HG03521 (cell line): ENCODE measurements around the gene ARL3.
"Not testable (repeated sequence)": the region's sequence is repeated elsewhere in the genome, so short reads cannot be mapped to it uniquely, and the experiment has no call there.

ENCODE experiments used
- ATAC-seq: cut with Tn5 transposase; IDR thresholded peaks from one replicate; pipeline ENCODE4 v1.9.1; 2021; ENCODE audit warnings: mild to moderate bottlenecking, moderate library complexity; ENCODE audit not compliant: unreplicated experiment

Gene ARL3, protein sequence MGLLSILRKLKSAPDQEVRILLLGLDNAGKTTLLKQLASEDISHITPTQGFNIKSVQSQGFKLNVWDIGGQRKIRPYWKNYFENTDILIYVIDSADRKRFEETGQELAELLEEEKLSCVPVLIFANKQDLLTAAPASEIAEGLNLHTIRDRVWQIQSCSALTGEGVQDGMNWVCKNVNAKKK

DNA sequence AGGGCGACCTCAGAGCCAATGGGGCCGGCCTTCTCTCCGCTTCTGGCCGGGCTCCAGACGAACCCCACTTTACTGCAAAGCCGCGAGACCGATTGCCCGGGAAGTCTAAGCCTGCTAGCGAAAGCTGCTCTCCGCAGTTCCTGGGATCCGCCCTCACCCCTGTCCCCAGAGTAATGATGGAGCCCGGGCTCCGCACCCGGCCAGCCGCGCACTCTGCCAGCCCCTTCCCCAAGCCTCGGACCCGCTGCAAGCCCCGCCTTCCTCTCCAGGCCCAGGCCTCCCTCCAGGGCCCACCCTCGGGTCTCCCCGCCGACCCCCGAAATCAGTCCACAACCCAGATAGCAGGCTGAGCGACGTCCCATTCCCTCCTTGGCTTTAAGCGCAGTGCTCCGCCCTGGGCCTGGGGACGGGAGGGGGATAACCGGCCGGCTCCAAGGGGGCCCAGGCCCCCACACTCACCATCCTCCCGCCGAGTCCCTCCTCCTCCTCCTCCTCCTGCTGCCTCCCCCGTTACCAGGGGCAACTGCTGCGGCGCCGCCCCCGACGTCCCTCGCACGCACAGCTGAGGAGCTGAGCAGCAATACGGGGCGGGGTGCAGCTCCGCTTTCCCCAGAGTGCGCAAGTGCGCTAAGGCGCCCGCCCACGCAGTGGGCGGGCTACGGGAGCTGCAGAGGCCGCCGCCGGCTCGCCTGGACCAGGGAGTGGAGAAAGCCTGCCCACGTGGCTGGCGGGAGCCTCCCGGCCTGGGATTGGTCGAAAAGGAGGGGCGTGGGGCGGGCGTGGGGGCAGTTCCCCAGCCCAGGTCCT lies at the start of gene ARL3:
TSS of gene ARL3 (minus strand) at position 584 of the 807 bp plus-strand sequence. CDS start at position 462, 122 bp downstream.
- peak; percentile 81 for ATAC-seq

DNA sequence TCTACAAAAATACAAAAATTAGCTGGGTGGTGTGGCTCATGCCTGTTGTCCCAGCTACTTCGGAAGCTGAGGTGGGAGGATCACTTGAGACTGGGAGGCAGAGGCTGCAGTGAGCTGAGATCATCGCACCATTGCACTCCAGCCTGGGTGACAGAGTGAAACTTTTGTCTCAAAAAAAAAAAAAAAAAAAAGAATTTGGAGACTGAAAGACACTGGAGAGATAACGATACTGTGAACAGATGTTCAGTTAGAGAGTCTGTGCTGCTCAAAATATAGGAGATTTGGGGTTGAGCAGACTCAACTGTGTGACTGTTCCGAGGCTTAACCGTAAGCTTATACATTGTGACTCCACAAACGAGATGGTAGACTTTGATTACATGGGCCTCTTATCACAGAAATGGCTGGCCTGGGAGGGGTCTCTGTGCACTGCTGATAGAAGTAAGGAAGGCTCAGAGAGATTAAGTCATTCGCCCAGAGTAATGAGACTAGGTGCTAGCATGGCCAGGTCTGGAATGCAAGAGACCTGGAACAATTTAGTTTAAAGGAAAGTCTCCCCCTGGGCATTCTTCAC lies 48.9 kb upstream of the ARL3 start:
- no peak for ATAC-seq

DNA sequence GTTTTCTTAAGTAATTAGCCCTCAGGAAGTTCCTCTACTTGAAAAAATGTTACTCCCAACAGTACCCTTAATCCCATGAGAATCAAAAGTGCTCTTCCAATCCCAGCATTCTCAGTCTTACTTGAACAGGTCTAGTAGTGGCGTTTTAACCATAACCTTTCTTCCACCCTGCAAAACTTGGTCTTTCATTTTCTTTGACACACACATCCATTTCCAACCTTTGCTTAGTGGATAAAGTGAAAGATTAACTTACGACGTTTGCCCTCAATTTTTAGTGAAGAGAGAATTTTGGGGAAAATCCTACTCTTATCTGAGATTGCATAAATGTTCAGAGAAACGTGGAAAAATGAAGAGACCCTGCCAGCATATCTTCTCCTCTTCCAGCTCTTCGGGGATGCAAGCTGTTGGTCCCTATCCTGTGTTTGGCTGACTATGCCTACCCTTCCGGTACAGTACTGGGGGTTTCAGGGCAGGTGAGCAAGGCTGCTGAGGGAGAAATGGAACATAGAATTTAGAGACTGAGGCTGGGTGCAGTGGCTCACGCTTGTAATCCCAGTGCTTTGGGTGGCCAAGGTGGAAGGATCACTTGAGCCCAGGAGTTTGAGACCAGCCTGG lies 48.3 kb upstream of the ARL3 start:
- ATAC-seq, result no peak

DNA sequence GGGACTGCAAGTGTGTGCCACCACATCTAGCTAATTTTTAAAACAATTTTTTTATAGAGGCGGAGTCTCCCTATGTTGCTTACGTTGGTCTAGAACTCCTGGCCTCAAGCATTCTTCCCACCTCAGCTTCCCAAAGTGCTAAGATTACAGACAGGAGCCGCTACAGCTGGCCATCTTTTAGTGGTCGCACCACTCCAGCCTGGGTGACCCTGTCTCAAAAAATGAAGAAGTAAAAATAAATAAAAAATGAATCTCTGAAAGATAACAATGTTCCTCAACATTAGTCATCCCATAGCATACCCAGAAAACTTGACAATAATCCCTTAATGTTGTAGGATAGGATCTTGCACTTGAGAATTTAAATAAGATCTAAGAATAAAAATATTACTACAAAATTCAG lies 47.8 kb upstream of the ARL3 start:
- no peak for ATAC-seq

DNA sequence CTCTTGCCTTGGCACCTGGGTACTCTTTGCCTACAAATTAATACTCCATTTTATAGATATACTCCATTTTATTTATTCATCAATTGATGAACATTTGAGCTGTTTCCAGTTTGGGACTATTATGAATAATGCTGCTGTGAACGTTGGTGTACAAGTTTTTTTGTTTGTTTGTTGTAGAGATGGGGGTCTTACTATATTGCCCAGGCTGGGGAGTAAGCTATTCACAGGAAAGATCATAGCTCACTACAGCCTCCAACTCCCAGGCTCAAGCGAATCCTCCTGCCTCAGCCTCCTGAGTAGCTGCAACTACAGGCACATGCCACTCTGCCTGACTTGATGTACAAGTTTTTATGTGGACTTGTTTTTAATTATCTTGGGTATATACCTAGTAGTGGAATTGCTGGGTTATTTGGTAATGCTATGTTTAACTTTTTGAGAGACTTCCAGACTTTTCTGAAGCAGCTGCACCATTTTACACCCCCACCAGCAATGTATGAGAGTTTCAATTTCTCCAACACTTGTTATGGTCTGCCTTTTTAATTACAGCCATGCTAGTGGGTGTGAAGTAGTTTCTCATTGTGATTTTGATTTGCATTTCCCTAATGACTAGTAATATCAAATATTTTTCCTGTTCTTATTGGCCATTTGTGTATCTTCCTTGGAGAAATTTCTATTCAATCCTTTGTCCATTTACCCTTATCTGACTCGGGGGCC lies 45.5 kb upstream of the ARL3 start:
- ATAC-seq, result no peak

DNA sequence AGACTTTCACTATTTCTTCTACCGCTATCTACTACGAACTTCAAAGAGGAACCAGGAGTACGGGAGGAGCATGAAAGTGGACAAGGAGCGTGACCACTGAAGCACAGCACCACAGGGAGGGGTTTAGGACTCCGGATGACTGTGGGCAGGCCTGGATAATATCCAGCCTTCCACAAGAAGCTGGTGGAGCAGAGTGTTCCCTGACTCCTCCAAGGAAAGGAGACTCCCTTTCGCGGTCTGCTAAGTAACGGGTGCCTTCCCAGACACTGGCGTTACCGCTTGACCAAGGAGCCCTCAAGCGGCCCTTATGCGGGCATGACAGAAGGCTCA lies 44.7 kb upstream of the ARL3 start:
- not testable (repeated sequence) for ATAC-seq

DNA sequence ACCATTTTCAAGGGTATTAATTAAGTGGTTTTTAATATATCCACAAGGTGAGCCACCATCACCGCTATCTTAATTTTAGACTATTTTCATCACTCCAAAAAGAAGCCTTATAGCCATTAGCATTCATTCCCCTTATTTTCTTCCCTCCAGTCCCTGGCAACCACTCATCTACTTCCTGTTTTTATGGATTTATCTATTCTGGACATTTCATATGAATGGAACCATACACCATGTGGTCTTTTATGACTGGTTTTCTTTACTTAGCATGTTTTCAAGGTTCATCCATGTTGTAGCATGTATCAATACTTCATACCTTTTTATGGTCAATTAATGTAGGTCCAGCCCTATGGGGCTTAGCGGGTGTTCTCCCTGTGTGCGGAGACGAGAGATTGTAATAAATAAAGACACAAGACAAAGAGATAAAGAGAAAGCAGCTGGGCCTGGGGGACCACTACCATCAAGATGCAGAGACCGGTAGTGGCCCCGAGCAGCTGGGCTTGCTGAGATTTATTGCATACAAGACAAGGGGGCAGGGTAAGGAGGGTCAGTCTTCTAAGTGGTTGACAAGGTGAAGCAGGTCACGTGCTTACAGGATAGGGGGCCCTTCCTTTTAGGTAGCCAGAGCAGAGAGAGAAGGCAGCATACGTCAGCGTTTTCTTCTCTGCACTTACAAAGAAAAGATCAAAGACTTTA lies 44.2 kb upstream of the ARL3 start:
- no peak for ATAC-seq

DNA sequence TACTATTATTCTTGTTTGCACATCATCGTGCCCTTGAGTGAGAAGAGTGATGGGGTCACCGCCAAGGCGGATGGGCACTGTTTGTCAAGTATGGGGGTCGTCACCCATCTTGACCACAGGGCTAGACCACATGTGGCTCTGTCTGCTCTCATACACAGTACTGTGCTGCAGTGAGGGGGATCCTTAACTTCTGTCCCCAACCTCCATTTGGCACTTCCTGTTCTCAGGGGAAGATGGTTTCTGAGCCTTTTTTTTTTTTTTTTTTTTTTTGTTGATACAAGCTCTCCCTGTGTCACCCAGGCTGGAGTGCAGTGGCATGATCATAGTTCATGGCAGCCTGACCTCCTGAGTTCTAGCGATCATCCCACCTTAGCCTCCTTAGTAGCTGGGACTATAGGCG lies 43.1 kb upstream of the ARL3 start:
- no peak for ATAC-seq

DNA sequence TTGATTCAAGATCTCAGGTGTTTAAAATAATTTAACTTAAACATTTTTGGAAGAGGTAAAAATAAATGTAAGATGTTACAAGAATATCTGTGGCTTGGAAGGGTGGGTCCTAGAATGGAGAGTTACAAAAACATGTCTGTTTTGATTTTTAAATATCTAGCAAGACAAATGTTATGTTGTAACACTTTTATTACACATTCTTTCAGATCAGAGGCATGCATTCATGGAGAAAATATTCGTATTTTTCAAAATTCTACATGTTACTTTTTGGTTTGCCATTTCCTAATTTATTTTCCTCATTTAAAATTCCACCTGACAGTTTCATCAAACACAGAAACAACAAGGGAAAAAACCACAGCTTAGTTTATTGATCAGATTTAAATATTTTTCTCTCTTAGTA lies 39.5 kb upstream of the ARL3 start:
- no peak for ATAC-seq

DNA sequence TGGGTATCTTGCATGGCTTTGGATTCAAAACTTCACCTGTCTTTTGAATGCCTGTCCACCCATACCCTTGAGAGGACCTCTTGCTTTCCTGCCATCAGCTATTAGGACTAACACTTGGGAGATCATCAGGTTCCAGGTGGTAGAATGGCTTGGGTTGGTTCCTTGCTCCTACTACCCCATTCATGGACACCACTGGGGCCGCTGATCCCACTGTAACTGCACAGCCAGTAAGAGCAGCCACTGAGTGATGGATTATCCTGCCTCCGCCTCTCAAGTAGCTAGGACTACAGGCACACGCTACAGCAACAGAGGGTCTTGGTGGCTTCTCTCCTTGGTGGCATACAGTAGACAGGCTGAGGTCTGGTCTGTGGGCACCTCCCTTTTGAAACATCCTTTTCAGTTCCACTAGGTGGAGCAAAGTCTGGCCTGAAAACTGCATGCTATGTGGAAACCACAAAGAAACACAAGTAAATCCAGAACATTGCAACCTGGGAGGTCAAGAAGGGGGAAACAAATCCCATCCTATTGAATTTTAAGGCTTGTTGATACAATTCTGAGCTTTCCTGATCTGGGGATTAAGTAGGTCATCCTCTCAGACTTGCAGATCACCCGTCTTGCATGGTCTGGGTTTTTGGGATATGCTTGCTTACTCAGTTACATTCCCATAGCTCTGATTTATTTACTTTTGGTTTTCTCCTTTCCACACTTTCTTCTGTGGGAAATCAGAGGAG lies 38.9 kb upstream of the ARL3 start:
- no peak for ATAC-seq

DNA sequence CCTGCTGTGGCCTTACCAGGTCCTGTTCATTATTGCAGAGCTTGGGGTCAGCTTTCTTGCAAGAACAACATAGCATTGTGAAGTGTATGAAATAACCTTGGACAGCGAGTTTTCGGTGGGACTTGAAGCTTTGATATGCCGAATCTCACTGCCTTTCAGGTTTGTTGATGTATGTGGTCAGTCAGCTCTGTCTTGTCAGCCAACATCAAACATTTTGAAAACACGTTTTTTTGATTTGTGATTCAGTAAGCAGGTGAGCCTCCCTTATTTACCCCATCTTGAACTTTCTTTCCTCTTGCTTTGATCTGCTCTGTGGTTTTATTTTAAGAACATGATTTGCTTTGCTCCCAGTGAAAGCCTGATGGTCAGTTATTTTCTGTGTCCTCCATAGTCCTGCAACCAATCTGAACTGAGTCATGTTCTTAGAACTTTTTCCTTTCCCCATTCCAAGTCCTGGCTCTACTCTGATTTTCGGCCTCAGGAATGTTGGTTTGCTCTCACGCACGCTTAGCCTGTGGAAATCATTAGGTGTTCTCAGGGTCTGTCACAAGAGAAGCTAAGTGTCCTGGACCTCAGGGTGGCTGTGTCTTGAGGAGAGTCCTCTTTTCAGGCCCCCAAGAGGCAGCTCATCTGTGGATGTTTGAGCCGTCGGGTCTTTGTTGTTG lies 38.2 kb upstream of the ARL3 start:
- no peak for ATAC-seq

DNA sequence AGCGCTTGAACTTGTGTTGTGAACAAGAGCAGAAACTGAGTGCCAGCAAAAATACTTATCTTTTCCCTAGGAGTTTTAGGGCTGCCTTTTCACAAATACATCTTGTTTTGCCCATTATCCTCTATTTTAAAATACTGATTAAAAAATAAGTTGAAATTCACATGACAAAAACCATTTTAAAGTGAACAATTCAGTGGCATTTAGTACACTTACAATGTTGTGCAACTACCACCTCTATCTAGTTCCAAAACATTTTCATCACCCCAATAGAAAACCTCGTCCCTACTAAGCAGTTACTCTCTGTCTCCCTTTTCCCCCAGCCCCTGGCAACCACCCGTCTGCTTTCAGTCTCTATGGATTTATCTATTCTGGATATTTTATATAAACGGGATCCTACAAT lies 31.0 kb upstream of the ARL3 start:
- no peak for ATAC-seq

DNA sequence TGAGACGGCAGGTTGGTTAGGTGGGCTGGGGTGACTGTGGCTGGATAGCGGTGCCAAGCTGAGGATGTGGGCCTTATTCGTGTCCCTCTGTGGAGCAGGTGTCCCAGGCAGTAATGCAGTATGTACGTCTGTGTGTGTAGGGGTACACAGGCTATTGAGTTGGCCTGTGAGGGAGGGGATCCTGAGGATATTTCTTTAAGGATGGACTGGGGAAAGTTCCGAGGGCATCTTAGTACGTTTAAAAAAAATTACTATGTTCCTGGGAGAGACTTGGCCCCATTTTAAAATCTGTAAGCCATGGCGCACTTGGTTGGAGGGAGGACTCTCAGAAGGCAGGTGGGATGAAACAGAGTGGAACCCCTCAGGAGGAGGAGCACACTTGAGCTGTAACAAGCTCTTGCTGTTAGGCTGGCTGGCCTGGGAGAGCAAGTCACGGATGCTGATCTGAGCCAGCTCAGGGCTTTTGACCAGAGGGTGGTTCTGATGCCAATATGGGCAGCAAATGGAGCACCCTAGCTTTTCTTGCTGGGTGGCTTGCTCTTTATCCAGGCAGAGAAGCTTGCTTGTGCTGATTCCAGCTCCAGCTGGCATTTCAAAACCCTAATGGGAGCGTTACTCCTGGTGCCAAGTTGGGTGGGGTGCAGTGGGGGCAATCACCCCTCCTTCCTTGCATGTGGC lies 30.3 kb upstream of the ARL3 start:
- ATAC-seq, result peak; percentile 2

DNA sequence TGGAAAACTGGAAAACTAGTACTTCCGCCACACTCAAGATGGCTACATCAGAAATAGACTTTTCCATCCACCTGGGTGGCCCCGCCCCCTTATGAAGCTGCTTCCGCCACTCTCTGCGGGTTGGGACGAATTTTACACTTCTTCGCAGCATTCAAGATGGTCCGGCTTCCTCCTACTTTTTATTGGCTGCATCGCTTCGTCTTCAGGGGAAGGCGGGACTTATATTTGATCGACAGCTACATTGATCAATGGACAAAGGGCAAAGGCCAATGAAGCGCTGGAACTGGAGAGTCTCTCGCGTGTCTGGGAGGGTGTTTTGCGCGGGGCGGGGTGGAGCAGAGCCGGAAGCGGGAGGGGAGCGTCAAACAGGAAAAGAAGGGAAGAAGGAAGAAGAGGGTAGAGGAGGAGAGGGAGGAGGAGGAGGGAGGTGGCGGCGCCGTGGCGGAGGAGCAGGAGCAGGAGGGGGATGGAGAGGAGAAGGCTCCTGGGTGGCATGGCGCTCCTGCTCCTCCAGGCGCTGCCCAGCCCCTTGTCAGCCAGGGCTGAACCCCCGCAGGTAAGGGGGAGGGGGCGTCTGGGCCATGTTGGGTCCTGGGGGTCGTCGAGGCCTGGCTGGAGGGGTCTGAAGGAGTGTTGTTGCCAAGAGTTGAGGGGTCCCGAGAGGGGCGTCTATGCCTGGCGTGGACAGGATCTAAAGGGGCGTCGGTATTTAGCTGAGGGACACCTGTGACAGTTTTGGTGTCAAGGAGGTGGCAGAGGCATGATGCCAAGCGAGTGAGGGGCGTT lies 29.6 kb upstream of the ARL3 start, which contains the start of gene WBP1L:
TSS of gene WBP1L (plus strand) at position 361 of the 786 bp plus-strand sequence. CDS start at position 467, 106 bp downstream.
- ATAC-seq, result peak; percentile 98

DNA sequence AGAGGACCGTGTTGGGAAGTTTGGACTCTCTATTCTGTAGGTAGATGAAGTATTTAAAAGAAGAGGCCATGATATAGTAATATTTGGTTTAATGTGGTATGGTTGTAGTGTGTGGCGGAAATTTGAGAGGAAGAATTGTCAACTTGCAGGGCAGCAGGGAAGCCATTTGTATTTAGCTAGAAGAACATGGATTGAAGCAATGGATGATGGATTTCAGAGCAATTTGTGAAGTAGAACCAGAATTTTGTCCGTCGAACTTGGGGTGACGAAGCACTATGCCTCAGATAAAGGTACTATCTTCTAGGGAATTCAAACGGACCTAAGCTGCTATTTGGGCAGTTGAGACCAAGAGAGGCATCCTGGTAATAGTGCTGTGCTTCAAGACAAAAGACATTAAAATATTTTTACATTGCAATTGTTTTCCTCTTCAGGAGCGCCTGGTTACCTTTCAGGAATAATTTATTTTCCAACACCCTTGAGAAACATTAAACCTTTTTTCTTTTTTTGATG lies 28.9 kb upstream of the ARL3 start:
- no peak for ATAC-seq

DNA sequence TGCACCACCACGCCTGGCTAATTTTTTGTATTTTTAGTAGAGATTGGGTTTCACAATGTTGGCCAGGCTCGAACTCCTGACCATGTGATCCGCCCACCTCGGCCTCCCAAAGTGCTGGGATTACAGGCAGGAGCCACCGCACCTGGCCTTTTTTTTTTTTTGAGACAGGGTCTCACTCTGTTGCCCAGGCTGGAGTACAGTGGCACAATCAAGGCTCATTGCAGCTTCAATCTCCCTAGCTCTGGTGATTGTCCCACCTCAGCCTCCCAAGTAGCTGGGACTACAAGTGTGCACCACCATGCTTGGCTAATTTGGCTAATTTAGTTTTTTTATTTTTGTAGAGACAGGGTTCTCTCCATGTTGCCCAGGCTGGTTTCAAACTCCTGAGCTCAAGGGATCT lies 28.1 kb upstream of the ARL3 start:
- not testable (repeated sequence) for ATAC-seq

DNA sequence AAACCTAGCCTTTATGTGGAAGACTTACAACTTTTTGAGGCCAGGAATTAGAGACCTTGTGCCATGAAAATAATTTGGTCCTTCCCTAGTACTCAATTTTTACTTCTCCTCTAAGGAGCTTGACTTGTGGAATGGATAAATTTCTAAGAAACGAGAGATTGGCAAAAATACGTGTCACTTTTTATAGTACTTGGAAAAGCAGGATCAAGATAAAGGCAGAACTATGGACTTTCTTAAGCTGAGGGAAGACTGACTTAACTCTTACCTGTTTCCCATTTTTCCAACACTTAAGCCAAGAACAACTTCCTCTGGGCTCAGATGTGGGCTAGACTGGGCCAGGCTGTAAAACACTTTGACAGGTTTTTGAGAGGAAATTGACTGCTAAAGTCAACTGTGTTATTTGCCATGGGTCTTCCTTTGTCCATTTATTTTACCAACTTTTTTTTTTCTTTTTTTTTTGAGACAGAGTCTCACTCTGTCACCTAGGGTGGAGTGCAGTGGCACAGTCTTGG lies 27.6 kb upstream of the ARL3 start:
- ATAC-seq, result no peak

DNA sequence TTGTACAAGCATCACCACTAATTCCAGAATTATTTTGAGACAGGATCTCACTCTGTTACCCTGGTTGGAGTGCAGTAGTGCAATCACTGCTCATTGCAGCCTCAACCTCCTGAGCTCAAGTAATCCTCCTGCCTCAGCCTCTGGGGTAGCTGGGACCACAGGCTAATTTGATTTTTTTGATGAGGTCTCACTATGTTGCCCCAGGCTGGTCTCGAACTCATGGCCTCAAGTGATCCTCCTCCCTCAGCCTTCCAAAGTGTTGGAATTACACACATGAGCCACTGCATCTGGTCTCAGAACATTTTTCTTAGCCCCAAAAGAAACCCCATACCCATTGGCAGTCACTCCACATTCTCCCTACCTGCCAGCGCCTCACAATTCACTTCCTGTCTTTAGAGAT lies 26.0 kb upstream of the ARL3 start:
- no peak for ATAC-seq
